Measurements from ENCODE around the gene CAB39.
A peak's percentile ranks its signal among the peaks of the same experiment; 100 is the strongest.
"Not testable (repeated sequence)": the region's sequence is repeated elsewhere in the genome, so short reads cannot be mapped to it uniquely, and the experiment has no call there.

CAB39 gene

DNA sequence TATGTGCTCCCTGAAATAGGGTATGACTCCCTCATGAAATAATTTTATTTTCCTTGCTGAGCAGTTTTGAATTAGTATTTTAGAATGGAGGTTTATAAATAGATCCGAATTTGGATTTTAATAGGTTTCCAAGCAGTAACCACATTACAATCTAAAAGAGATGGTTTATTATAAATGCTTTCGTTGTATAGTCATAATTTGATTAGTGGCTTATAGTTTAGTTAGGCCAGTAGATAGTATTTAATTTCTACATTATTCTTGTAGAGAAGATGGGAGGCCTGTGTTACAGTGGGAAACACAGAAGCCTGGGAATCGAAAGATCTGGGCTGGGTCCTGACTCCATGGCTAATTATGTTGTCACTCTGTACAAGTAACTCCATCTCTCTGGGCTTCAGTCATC is 6.7 kb downstream of the CAB39 start:
- Histone ChIP-seq H4K20me1 (ENCODE audit: insufficient read depth) (peaks cover 18% of the 10 kb centered on the region), H3K4me2 (no peak overlapping the region), H3K36me3 (ENCODE audit: insufficient read depth) (no peaks in the 10 kb centered on the region), H3K27me3 (ENCODE audit: insufficient read depth, low read depth) (no peaks in the 10 kb centered on the region), H2AFZ (ENCODE audit: low read depth) (no peak overlapping the region), H3K4me1 (ENCODE audit: low read depth, poor library complexity, severe bottlenecking) (peaks cover 59% of the 10 kb centered on the region), H3K4me3 (IDR thresholded peaks at IDR 0.05; ENCODE audit: insufficient read depth, low read depth, low read length) (no peak overlapping the region), H3K27ac (no peak overlapping the region), H3K79me2 (ENCODE audit: insufficient read depth, low read depth) (peaks cover 94% of the 10 kb centered on the region), H3K9ac (no peak overlapping the region)
- TF ChIP-seq CTCF (conservative IDR thresholded peaks at IDR 0.05; ENCODE audit: low read depth, low read length), result no peak

DNA sequence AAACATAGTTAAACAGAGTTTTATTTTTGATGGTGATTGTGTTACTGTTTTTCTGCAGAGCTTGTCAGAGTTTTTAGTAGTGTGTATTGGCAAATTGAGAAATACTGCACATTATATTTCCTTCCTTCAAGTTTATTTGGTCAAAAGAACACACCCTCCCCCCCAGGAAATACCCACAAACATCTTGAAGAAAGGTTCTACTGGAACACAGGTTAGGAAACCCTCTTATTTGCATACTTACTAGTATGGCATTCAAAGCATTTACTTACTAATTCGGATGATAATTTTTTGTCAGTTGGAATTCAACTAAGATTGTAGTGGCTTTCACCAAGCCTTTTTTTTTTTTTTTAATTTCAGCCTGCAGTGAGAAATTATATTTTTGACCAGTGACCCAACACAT is 9.1 kb downstream of the CAB39 start:
- H3K4me3 ChIP-seq (IDR thresholded peaks at IDR 0.05; ENCODE audit: insufficient read depth, low read depth, low read length), result no peak overlapping the region
- TF ChIP-seq CTCF (conservative IDR thresholded peaks at IDR 0.05; ENCODE audit: low read depth, low read length), result no peak
- no peak overlapping the region for H3K9ac ChIP-seq
- H3K4me1 ChIP-seq (ENCODE audit: low read depth, poor library complexity, severe bottlenecking), result peaks cover 36% of the 10 kb centered on the region
- H3K36me3 ChIP-seq (ENCODE audit: insufficient read depth), result no peaks in the 10 kb centered on the region
- H3K79me2 ChIP-seq (ENCODE audit: insufficient read depth, low read depth), result peaks cover 71% of the 10 kb centered on the region
- peak overlapping the region; percentile 26; the same call in 1 of the 2 replicates for H3K4me2 ChIP-seq
- no peak overlapping the region for H3K27ac ChIP-seq
- no peaks in the 10 kb centered on the region for H4K20me1 ChIP-seq (ENCODE audit: insufficient read depth)
- H2AFZ ChIP-seq (ENCODE audit: low read depth), result no peak overlapping the region
- no peaks in the 10 kb centered on the region for H3K27me3 ChIP-seq (ENCODE audit: insufficient read depth, low read depth)

GRCh38 chr2:230722207-230722885 is 9.7 kb downstream of the CAB39 start:
- TF ChIP-seq CTCF (conservative IDR thresholded peaks at IDR 0.05; ENCODE audit: low read depth, low read length), result no peak
- Histone ChIP-seq H3K27ac (no peak overlapping the region), H3K27me3 (ENCODE audit: insufficient read depth, low read depth) (no peaks in the 10 kb centered on the region), H3K4me3 (IDR thresholded peaks at IDR 0.05; ENCODE audit: insufficient read depth, low read depth, low read length) (no peak overlapping the region), H4K20me1 (ENCODE audit: insufficient read depth) (no peaks in the 10 kb centered on the region), H2AFZ (ENCODE audit: low read depth) (no peak overlapping the region), H3K36me3 (ENCODE audit: insufficient read depth) (no peaks in the 10 kb centered on the region), H3K4me1 (ENCODE audit: low read depth, poor library complexity, severe bottlenecking) (peaks cover 29% of the 10 kb centered on the region), H3K9ac (no peak overlapping the region), H3K4me2 (no peak overlapping the region), H3K79me2 (ENCODE audit: insufficient read depth, low read depth) (peaks cover 65% of the 10 kb centered on the region)

- Histone ChIP-seq H3K79me2 (ENCODE audit: insufficient read depth, low read depth) (peaks cover 57% of the 10 kb centered on the region), H3K4me3 (IDR thresholded peaks at IDR 0.05; ENCODE audit: insufficient read depth, low read depth, low read length) (no peak overlapping the region), H4K20me1 (ENCODE audit: insufficient read depth) (no peaks in the 10 kb centered on the region), H3K4me2 (no peak overlapping the region), H3K27me3 (ENCODE audit: insufficient read depth, low read depth) (no peaks in the 10 kb centered on the region), H3K27ac (no peak overlapping the region), H3K9ac (no peak overlapping the region), H2AFZ (ENCODE audit: low read depth) (no peak overlapping the region), H3K36me3 (ENCODE audit: insufficient read depth) (no peaks in the 10 kb centered on the region), H3K4me1 (ENCODE audit: low read depth, poor library complexity, severe bottlenecking) (peaks cover 24% of the 10 kb centered on the region)
- TF ChIP-seq CTCF (conservative IDR thresholded peaks at IDR 0.05; ENCODE audit: low read depth, low read length), result no peak
Observed at GRCh38 chr2:230723363-230723762, 10.7 kb downstream of the CAB39 start.

DNA sequence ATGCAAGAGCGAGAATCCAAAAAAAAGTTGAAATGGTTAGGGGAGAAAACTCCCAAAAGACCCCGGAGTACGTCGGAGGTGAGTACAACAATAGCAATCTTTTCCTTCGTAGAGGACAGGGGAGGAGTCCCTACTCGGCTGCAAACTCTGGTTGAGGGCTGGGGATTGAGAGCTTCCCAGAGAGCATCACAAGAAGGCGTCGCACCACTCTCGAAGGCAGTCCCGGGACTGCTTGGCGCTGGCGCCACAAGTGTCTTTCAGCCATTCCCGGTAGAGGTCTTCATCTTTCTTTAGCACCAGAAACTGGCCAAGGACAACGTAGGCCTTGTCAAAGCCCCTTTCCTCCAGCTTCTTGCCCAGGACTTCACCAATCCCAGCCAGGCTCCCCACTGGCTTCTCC is 12.3 kb downstream of the CAB39 start:
- H3K27ac ChIP-seq; H3K36me3 ChIP-seq (ENCODE audit: insufficient read depth): not testable (repeated sequence)

More for the DNA sequence above, 12.3 kb downstream of the CAB39 start:
- H3K4me2 ChIP-seq; H4K20me1 ChIP-seq (ENCODE audit: insufficient read depth); H3K9ac ChIP-seq; H2AFZ ChIP-seq (ENCODE audit: low read depth); H3K4me3 ChIP-seq (IDR thresholded peaks at IDR 0.05; ENCODE audit: insufficient read depth, low read depth, low read length); H3K27me3 ChIP-seq (ENCODE audit: insufficient read depth, low read depth): not testable (repeated sequence)
- Histone ChIP-seq H3K4me1 (ENCODE audit: low read depth, poor library complexity, severe bottlenecking) (peaks cover 19% of the 10 kb centered on the region), H3K79me2 (ENCODE audit: insufficient read depth, low read depth) (peaks cover 45% of the 10 kb centered on the region)
